HUES6 (cell line): ENCODE results near the gene CDK5R2.

Source experiments
- H3K27ac ChIP-seq: 2 replicates; pipeline ENCODE4 v1.7.0; 2013; ENCODE audit warnings: low read depth, mild to moderate bottlenecking, low read length, inconsistent platforms
- H3K27me3 ChIP-seq: 2 replicates; pipeline ENCODE4 v1.6.1; 2013; ENCODE audit warnings: low read length; ENCODE audit not compliant: control insufficient read depth, insufficient read depth
- H3K36me3 ChIP-seq: 2 replicates; pipeline ENCODE4 v1.6.1; 2013; ENCODE audit warnings: low read length; ENCODE audit not compliant: control insufficient read depth, insufficient read depth
- H3K4me1 ChIP-seq: 2 replicates; pipeline ENCODE4 v1.6.1; 2013; ENCODE audit warnings: low read length; ENCODE audit not compliant: control insufficient read depth, insufficient read depth
- H3K4me3 ChIP-seq: 2 replicates; pipeline ENCODE4 v1.5.1; 2013; ENCODE audit warnings: low read depth, low read length
- H3K9ac ChIP-seq: one replicate; pipeline ENCODE4 v1.6.1; 2013; ENCODE audit warnings: mild to moderate bottlenecking, low read length
- H3K9me3 ChIP-seq: 2 replicates; pipeline ENCODE4 v1.6.1; 2013; ENCODE audit warnings: low read depth, low read length; ENCODE audit not compliant: control insufficient read depth, insufficient read depth

Gene CDK5R2

DNA sequence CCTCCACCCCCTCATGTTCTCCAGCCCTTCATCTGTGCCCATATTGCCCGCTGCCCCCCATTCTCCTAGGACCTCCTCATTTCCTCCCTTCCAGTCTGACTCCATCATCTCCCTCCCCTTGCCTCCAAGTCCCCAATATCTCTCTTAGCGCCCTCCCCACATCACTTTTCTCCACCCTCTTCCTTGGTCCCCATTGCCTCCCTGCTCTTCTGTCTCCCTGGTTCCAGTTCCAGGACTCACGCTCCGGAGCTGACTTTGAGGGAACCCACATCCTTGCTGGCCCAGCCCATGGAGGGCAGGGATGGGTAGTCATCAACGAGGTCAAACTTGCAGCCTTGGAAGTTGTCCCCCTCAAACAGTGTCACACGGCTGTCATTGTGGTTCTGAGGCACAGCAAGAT lies 31.1 kb downstream of the CDK5R2 start:
- H3K4me3 ChIP-seq: no peak overlapping the region
- H3K4me1 ChIP-seq: peaks cover 14% of the 10 kb centered on the region
- no peaks in the 10 kb centered on the region for H3K9me3 ChIP-seq
- no peak overlapping the region for H3K9ac ChIP-seq
- no peak overlapping the region for H3K27ac ChIP-seq
- peaks cover 100% of the 10 kb centered on the region for H3K27me3 ChIP-seq
- no peaks in the 10 kb centered on the region for H3K36me3 ChIP-seq

GRCh38 chr2:218991674-218992168 lies 32.3 kb downstream of the CDK5R2 start:
- Histone ChIP-seq H3K4me1 (peaks cover 19% of the 10 kb centered on the region), H3K36me3 (no peaks in the 10 kb centered on the region)

GRCh38 chr2:218992196-218992595 lies 32.7 kb downstream of the CDK5R2 start:
- Histone ChIP-seq H3K9me3 (no peaks in the 10 kb centered on the region), H3K27ac (no peak overlapping the region), H3K9ac (no peak overlapping the region), H3K4me3 (no peak overlapping the region), H3K36me3 (no peaks in the 10 kb centered on the region), H3K4me1 (peaks cover 19% of the 10 kb centered on the region), H3K27me3 (peaks cover 100% of the 10 kb centered on the region)

More at GRCh38 chr2:218991674-218992168, 32.3 kb downstream of the CDK5R2 start:
- H3K27ac ChIP-seq: no peak overlapping the region
- H3K4me3 ChIP-seq: no peak overlapping the region
- peaks cover 100% of the 10 kb centered on the region for H3K27me3 ChIP-seq
- no peaks in the 10 kb centered on the region for H3K9me3 ChIP-seq
- no peak overlapping the region for H3K9ac ChIP-seq

DNA sequence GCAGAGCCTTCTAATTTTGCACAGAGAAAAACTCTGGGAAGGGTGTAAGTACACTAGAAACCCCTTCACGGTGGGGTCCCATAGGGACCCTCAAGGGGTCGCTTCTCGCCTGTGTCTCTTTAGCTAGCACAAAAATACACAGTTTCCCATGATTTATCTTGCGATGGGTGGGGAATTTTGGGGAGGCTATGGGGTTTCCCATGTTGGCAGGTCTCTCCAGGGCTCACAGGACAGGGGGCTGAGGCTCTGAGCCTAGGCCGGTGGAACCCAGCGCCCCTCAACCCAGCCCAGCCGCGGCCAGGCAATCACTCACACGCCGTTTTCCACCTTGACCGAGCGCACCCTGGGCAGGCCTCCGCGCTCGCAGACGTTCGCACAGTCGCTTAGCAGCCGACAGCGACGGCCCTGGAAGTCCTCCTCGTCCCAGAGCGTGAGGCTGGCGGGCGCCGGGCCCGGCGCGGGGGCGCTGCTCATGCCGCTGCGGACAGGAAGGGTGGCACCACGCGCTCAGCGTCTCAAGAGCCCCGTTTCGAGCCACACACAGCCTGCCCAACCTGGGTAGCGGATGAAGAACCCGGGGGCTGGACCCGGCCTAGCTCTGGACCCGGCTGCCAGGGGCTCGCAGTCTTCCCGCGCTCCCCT lies 33.4 kb downstream of the CDK5R2 start:
- Histone ChIP-seq H3K9me3 (no peaks in the 10 kb centered on the region), H3K27ac (no peak overlapping the region), H3K9ac (no peak overlapping the region), H3K4me3 (peak overlapping the region; percentile 53), H3K36me3 (no peaks in the 10 kb centered on the region), H3K27me3 (peaks cover 100% of the 10 kb centered on the region), H3K4me1 (peaks cover 19% of the 10 kb centered on the region)

- no peaks in the 10 kb centered on the region for H3K9me3 ChIP-seq
- H3K4me3 ChIP-seq: peak within 1 kb of the TSS; percentile 53
- H3K27me3 ChIP-seq: peaks cover 100% of the 10 kb centered on the region
- no peaks in the 10 kb centered on the region for H3K36me3 ChIP-seq
- peaks cover 23% of the 10 kb centered on the region for H3K4me1 ChIP-seq
- peak within 1 kb of the TSS; percentile 13 for H3K9ac ChIP-seq
- no peak within 1 kb of the TSS for H3K27ac ChIP-seq
Measured at GRCh38 chr2:218993345-218994315, 34.2 kb downstream of the CDK5R2 start, which contains the start of gene CRYBA2. Gene CRYBA2, minus strand, starts transcription at chr2:218993422. Its CDS starts 246 bp downstream, at chr2:218993176.

DNA sequence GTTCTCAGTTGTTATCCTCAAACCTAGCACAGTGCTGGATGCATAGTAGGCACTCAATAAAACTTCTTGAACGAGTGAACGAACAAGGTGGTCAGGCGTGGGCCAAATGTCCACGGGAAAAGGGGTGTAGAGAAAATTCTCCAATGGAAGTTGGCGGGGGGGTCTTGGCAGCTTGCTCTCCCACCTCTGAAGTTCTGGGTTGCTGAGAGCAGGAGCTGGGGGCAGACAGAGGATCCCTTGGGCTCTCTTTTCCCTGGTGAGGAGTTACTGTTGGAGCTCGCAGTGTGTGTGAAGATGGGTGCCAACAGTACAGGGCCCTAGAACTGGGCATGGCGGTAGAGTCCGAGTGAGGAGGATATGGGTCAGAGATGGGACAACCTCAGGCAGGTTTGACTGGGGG lies 36.1 kb downstream of the CDK5R2 start:
- H3K27ac ChIP-seq: no peak overlapping the region
- H3K27me3 ChIP-seq: peaks cover 100% of the 10 kb centered on the region
- peaks cover 40% of the 10 kb centered on the region for H3K4me1 ChIP-seq
- no peaks in the 10 kb centered on the region for H3K36me3 ChIP-seq
- H3K9me3 ChIP-seq: no peaks in the 10 kb centered on the region
- H3K9ac ChIP-seq: no peak overlapping the region
- no peak overlapping the region for H3K4me3 ChIP-seq

DNA sequence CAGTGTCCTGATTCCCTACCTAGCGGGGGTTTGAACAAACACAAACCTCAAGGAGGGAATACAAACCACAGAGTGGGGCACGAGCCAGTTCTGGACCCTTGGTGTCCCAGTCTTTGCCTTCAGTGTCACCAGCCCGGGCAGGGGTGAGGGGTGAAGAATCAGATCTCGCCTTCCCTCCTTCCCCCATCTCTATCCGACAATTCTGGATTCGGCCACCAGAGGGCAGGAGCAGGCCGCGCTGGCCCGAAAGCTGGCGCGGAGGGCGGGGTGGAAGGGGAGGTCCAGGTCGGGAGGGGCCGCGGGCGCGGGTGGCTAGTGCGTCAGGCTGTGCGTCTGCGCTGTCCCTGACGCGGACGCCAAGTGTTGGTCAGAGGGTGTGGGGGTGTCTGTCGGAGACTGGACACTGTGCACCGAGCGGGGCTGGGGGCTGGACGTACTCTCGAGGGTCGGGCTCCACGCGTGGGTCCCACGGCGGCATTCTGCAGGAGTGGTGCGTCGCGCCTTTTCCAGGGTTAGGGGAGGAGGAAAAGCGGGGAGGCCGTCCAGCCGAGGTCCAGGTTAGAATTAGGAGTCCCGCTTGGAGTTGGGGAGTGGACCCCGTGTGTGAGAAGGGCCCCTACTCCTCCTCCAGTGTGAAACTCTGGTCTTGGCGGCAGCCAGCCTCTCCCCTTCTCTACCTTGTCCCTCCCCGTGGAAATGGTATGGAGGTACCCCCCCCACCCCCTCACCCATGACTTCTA lies 36.7 kb downstream of the CDK5R2 start:
- Histone ChIP-seq H3K4me1 (peaks cover 46% of the 10 kb centered on the region), H3K36me3 (no peaks in the 10 kb centered on the region), H3K9me3 (no peaks in the 10 kb centered on the region), H3K9ac (no peak overlapping the region), H3K27ac (no peak overlapping the region), H3K4me3 (peak overlapping the region; percentile 61), H3K27me3 (peaks cover 100% of the 10 kb centered on the region)

DNA sequence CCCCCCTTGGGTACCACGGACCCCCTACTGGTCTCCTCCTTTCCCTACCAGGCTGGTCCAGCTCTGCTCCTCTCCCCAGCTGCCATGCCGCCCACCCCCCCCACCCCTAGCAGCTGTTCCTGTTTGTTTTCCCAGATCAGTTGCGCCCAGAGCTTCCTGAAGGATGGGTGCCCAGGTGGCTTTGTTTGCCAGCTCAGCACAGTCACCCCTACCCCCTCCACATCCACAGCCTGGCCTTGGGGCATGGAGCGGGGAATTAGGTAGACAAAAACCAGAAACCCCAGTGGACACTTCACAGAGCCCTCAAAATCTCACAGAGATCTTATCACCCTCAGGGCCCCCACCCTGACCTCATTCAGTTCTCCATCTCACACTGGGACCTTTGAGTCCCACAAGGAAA lies 37.5 kb downstream of the CDK5R2 start:
- no peaks in the 10 kb centered on the region for H3K36me3 ChIP-seq
- H3K4me3 ChIP-seq: no peak overlapping the region
- H3K9me3 ChIP-seq: no peaks in the 10 kb centered on the region
- no peak overlapping the region for H3K9ac ChIP-seq
- peaks cover 47% of the 10 kb centered on the region for H3K4me1 ChIP-seq
- H3K27ac ChIP-seq: no peak overlapping the region
- peaks cover 100% of the 10 kb centered on the region for H3K27me3 ChIP-seq

DNA sequence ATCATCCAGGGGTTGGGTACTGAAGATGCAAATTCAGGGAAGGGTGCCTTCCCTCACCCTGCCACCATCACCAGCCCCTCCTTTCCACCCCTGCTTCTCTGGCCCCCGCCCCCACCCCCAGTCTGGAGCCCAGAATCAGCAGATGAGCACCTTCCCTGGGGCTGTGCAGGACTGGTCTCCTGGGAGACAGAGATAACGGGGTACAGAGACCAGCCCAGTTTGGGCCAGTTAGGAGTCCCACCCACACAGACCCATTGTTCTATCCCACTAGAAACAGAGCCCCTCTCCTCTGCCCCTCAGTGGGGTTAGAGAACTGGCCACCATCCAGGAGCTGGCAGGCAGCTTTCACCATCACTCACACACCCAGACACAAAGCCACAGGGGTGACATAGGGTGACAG lies 38.3 kb downstream of the CDK5R2 start:
- Histone ChIP-seq H3K4me1 (peaks cover 53% of the 10 kb centered on the region), H3K27me3 (peaks cover 100% of the 10 kb centered on the region), H3K9ac (no peak overlapping the region)

GRCh38 chr2:218998414-218999002 lies 39.0 kb downstream of the CDK5R2 start:
- H3K4me1 ChIP-seq: peaks cover 49% of the 10 kb centered on the region
- H3K27ac ChIP-seq: no peak overlapping the region
- H3K27me3 ChIP-seq: peaks cover 100% of the 10 kb centered on the region
- peak overlapping the region; percentile 16 for H3K9ac ChIP-seq
- no peaks in the 10 kb centered on the region for H3K36me3 ChIP-seq
- H3K9me3 ChIP-seq: no peaks in the 10 kb centered on the region
- H3K4me3 ChIP-seq: no peak overlapping the region

More for the DNA sequence above, 38.3 kb downstream of the CDK5R2 start:
- Histone ChIP-seq H3K36me3 (no peaks in the 10 kb centered on the region), H3K27ac (no peak overlapping the region), H3K4me3 (no peak overlapping the region), H3K9me3 (no peaks in the 10 kb centered on the region)
